ENCODE data around the gene PACS1.

DNA sequence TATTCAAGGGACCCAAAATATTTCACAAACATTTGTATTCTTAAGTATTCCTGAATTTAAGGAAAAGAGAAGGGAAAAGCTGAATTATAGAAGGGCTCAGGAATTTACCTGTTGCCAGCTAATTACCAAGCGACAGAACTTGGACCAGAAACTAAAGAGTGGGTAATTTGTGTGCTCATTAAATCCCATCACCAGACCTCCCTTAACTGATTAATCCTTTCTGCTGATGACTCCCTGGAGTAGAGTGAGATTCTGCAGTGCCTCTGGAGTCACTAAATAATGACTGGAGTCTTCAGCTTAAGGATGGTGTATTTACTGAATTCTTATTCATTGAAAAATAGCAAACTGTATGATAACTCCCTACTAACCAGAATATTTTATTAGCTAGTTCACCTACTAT is 124.3 kb downstream of the PACS1 start:
- TF ChIP-seq CTCF (conservative IDR thresholded peaks at IDR 0.05 in 1 of 2, IDR thresholded peaks at IDR 0.05 in 1 of 2; ENCODE audit: low read depth in 1 of 2, low read length in 2 of 2): no peak
- TF ChIP-seq EZH2 (IDR thresholded peaks at IDR 0.05; ENCODE audit: low read length, missing control alignments): no peak

Measured in fibroblast of lung (primary cell).